HG03457 (cell line): ENCODE results near the gene C5orf47.

ENCODE experiments used
- ATAC-seq: cut with Tn5 transposase; IDR thresholded peaks from one replicate; pipeline ENCODE4 v1.9.1; 2021; ENCODE audit warnings: moderate number of reproducible peaks; ENCODE audit not compliant: unreplicated experiment

The C5orf47 gene

GRCh38 chr5:174022384-174023095 lies 33.6 kb downstream of the C5orf47 start:
- ATAC-seq = no peak

GRCh38 chr5:174030286-174030685 lies 41.3 kb downstream of the C5orf47 start:
- no peak for ATAC-seq

- ATAC-seq = no peak
Measured at GRCh38 chr5:174044466-174045254, 55.7 kb downstream of the C5orf47 start.

GRCh38 chr5:174045470-174046025 lies 56.6 kb downstream of the C5orf47 start, which contains the start of gene NSG2:
NSG2 (plus strand) TSS chr5:174045706; CDS start chr5:174046756, 1,050 bp downstream.
- no peak for ATAC-seq

- no peak for ATAC-seq
Measured at GRCh38 chr5:174046558-174046957, 57.6 kb downstream of the C5orf47 start.

GRCh38 chr5:174047472-174048099 lies 58.6 kb downstream of the C5orf47 start:
- no peak for ATAC-seq

- ATAC-seq = no peak
Measured at GRCh38 chr5:174052636-174053035, 63.7 kb downstream of the C5orf47 start.

GRCh38 chr5:174053905-174054304 lies 64.9 kb downstream of the C5orf47 start:
- no peak for ATAC-seq
